HG03460 (cell line): ENCODE results near the gene SMARCA1.

Experiments used
- ATAC-seq: cut with Tn5 transposase; IDR thresholded peaks from one replicate; pipeline ENCODE4 v1.9.1; 2021; ENCODE audit not compliant: unreplicated experiment

Gene SMARCA1

DNA sequence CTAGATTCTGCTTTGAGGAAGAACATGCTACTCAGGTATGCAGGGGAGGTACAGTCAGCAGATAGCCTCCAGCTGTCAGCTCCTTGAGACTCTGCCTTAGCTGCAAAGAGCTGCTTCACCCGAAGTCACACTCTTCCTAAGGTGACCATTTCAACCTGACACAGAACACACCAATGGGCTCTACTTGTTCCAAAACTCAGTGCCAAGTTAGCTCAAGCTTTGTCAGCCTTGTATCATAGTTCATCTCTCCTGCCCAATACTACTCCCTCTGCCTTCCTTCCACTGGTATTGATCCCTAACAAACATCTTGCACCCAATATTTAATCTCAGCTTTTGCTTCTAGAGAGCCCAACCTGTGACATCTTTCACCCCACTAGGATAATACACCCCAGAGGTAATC is 7.8 kb upstream of the SMARCA1 start:
- ATAC-seq, result no peak

DNA sequence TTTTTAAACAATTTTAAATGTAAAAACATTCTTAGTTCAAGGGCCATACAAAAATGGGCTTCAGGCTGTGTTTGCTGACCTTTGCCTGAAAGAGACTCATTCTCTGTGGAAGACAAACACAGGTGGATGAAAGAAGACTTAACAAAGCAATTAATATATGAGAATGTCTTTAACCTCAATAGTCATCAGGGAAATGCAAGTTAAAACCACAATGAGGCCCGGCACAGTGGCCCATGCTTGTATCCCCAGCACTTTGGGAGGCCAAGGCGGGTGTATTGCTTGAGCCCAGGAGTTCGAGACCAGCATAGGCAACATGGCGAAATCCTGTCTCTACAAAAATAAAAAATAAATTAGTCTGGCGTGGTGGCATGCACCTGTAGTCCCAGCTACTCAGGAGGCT is 7.1 kb upstream of the SMARCA1 start:
- ATAC-seq, result no peak

DNA sequence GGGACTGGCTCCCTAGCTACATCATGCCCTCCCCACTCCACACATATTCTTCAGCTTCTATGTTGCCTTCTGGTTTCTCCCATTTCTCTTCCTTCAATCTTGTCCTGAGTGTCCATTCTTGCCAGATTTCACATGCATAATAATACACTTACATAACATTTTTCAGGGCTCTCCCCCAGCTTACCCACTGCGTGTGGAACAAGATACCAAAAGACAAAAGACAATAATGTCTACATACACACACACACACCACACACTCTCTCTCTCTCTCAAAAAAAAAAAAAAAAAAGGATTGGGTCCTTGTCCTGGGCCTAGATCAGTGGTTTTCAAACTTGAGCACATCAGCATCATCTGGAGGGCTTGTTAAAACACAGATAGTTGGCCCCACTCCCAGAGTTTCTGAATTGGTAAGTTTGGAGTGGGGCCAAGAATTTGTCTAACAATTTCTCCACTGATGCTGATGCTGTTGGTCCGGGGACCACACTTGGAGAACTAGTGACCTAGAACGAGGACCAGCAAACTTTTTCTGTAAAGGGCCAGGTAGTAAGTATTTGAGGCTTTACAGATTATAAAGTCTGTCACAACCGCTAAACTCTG is 6.5 kb upstream of the SMARCA1 start:
- no peak for ATAC-seq

DNA sequence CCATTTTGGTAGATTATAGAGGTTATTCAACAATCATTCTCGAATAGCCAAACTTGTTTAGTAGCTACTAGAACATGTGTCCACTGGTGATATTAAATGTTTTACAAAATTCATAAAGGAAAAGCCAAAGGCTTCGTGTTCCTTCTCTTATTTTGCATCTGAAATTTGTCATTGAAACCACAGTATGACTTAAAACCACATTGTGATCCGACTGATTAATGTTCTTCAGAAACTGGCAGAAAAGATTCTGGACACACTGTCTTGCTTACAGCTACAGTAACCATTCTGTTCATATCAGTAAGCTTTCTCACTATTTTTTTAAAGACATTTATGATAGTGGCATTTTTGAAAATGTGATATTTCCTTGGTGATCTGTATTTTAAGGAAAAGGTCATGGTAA is 2.6 kb upstream of the SMARCA1 start:
- ATAC-seq, result no peak

DNA sequence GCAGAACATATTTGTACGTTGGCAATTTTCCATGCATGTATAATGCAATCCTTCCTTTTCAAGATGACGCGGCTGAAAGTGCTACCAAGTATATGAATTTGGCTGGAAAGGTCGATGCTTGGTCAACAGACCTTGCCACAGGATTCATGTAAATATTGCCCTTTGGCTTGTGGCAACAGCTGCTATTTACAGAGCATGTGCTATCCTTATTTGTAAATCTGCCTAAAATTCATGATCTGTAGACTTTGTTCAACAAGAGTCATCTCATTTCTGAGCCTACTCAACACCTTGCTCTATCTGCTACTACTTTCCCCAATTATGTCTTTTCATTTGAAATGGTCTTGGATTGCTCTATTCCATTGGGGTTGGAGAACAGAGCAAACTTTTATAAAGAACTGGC is 1.9 kb upstream of the SMARCA1 start:
- ATAC-seq, result no peak

DNA sequence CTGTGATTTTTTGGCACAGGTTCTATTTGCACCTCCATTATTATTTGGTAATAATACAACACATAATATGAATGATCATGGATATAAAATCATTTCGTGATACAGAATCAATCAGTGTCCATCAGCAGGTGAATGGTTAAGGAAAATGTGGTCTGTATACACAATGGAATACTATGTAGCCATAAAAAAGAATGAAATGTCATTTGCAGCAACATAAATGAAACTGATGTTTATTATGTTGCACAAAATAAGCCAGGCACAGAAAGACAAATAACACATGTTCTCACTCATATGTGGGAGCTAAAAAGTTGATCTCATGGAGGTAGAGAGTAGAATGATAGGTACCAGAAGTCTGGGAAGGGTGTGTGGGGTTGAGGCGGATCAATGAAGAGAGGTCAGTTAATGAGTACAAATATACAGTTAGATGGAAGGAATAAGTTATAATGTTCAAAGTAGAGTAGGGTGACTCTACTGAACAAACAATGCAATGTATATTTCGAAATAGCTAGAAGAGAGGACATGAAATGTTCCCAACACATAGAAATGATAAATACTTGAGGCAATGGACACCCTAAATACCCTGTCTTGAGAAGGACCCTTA is 1.1 kb upstream of the SMARCA1 start:
- ATAC-seq, result no peak

DNA sequence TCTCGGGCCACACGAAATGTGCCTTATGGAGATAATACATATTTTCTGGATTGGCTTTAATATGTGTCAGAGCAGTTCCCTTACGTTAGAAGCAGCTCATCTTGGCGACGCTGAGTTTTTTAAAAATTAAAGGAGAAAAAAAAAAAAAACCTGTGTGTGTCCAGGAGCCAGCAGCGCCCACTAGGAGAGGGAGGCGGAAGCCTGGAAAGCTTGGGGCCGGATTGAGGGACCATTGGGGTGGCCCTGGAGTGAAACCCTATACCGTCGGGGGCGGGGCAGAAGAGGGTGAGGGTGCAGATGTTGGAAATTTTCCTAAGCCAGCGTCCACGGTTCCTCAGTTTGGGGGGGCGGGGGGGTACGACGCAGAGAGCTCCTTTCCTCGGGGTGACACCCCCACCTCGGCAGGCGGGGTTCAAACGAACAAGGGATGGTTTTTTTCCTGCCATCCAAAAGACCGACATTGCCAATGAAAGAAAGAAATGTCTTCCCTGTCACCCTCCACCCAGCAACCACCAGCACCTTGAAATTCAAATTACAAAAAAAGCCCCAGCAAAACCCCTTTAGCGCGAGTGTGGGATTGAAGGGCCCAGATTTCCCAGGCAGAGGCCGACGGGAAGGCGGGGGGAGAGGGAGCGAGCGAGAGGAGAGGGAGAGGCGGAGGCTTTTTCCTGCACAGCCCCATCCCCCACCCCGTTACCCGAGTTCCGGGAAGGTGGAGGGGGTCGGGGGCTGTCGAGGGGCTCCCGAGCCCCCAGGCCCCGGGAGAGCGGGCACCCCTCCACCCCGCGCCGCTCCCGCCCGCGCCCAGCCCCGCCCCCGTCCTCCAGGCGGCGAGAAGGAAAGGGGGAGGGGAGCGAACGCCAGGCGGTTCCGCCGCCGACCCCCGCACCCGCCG is 859 bp downstream of the SMARCA1 start:
- no peak for ATAC-seq

DNA sequence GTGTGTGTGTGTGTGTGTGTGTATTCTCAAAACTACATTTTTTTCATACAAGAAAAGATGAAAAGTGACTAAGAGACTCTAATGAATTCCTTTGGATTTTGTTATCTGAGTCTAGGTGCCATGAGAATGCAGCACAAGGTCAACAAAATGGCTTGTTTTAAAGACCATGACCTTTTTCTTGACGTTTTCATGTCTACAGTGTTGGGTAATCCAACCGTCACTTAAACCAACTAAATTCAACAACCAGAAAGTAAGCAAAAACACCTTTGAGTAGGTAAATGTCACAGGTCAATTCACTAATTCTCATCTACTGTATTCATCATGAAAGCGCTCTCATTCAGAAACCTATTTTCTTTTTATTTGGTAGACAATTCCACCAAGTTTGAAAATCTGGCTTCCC is 3.1 kb downstream of the SMARCA1 start:
- no peak for ATAC-seq

DNA sequence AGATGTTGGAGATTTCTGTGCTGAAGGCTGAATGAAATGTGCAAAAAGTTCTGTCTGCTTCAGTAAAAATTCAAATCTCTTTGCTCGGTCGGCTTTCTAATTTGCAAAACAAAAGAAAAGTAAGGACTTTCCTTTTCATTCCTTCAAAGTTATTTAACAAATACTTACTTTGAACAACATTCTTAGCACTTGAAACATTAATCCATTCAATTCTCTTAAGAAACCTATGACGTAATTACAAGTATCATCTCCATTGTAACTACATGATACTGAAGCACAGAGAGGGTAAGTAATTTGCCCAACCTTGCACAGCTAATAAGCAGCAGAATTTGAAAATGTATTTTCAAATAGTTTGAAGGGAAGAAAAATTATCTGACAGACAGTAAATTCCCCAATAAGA is 6.9 kb downstream of the SMARCA1 start:
- no peak for ATAC-seq

DNA sequence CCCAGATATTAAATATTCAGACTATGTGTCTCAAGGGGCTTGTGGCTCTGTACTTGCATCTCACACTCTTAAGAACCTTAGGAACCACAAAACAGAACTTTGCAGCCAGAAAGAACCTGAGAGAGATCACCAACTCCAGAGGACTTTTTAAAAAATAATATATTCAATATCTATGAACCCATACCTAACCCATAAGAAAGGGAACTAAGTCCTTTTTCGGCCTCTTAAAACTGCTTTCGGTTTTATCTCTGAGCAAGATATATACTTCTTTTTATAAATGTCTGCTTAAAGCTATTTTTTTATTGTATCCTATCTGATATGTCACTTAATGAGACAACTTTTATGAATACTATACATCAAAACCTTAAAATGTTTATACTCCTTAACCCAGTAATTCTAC is 10.9 kb downstream of the SMARCA1 start:
- ATAC-seq, result no peak

DNA sequence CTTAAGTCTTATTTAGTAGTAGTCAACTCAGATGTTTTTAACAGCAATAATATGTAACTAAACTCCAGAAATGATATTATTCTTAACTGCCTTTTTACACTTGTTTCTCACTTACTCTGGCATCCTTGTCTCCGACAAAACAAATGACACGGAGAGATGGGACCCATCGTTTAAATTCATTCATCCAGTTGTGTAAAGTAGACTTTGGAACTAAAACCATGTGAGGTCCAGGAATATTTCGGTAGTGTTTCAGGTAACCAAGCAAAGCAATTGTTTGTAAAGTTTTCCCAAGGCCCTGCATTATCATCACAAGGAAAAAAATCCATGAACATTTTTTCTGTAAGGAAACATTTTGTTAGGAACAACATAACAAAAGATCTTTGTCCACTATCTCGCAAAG is 11.6 kb downstream of the SMARCA1 start:
- no peak for ATAC-seq

DNA sequence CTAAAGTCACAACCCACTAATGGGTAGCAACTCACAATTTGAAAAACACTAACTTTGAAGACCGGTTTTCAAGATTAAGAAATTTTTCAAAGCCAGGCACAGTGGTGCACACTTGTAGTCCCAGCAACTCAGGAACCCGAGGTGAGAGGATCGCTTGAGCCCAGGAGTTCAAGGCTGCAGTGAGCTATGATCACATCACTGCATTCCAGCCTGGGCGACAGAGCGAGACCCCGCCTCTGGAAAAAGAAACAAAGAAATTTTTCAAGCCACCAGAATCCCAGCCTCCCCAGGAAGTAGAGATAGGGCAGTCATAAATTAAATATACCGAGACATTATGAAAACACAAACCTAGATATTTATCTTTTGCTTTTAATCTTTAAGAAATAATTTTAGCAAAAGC is 13.0 kb downstream of the SMARCA1 start:
- ATAC-seq, result no peak

DNA sequence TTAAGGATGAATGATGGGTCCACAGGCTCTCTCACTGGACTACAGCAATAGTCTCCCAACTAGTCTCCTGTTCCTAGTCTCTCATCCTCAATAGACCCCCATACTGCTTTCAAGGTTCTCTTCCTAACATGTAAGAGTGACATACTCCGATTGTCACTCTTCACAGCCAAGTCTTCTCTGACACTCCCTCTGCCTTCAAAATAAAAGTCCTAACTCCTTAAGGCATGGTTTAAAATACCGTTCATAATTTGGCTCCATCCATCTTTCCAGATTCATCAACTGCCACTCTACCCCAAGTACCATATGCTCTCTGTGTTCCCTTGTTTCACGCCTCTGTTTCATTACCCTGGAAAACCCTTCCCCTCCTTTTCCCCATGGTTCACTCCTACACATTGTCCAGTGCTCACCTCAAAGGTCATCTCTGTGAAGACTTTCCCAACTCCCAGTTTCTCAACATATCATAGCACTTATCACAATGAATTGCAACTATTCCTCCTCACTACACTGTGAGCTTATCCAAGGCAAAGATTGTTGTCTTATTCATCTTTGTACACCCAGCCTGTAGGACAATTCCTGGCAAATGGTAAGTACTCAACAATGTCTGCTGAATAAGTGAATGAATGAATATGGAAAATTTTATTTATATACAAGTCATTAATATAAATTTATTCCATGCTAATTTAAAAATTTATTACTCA is 26.0 kb downstream of the SMARCA1 start:
- ATAC-seq, result no peak

DNA sequence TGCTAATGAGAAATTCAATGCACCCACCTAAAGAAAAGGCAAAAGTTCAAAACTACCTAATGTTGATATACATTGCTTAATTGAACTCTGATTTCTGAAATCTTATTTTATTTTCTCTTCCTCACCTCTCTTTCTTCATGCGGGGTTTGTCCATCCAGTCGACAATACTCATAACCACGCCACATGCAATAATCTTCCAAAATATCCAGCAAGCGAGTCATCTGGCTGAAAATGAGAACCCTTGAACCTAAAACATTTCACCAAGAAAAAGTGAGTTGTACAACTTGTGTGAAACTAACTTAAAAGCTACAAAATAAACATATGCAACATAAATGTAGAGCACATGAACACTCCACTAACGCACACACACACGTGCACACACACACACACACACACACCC is 26.7 kb downstream of the SMARCA1 start:
- no peak for ATAC-seq

DNA sequence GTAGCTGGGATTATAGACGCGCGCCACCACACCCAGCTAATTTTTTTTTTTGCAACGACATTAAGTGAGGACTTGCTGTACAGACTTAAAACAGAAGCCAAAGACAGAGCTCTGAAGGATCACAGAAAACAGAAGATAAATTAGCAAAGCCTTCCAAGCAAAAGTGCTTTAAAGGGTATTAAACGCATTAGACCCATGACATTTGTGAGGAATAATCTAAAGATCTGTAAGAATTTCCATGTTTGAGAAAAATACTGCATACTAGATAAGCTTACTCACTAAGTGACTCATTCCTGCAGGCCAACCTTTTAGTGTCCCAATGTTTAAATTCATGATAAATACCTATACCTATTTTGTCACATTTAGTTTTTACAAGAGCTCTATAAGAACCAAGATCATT is 27.4 kb downstream of the SMARCA1 start:
- ATAC-seq, result no peak

DNA sequence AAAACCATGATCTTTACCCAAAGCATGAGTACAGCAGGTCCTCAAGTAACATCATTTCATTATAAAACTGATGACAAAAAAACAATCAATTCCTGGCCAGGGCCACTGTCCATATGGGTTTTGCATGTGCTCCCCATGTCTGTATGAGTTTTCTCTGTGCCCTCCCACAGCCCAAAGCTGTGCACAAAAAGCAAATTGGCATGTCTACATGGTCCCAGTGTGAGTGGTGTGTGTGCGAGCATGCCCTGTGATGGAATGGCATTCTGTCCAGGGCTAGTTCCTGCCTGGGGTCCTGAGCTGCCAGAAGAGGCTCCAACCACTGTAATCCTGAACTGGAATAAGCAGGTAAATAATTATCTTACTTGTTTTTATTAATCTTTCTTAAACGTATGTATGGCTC is 28.4 kb downstream of the SMARCA1 start:
- no peak for ATAC-seq

DNA sequence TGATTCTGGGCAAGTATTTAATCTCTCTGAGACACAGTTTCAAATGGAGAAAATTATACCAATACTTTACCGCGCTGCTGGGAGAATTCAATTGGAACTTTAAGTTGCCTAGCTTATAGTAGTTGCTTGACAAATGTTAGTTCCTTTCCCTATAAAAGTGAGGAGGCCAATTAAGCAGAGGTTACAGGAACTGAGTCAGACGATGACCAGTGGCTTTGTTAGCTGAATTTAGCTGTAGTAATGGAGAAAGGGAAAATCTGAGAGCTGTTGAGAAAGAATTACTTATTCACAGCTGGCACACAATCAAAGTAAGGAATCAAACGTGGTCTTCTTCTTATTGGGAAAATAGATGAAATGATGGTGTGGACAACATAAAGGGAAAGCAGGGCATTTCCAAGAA is 29.6 kb downstream of the SMARCA1 start:
- ATAC-seq, result no peak

DNA sequence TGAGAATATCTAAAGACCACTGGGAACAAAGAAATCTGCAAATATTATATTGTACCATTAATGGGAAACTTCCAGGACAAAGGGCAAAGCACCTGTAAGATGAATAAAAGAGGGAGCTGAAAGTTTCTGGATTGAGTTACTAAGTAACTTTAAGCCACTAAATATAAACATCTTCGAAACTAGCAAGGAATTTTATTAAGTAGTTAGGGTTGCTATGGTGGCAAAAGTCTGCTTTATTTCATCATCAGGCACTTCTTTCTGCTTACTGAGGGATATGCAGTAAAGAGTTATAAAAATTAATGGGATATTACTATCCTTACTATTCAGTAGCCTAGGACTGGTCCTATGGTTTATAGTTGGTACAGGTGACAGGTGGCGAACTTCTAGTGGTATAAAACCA is 33.0 kb downstream of the SMARCA1 start:
- ATAC-seq, result no peak

DNA sequence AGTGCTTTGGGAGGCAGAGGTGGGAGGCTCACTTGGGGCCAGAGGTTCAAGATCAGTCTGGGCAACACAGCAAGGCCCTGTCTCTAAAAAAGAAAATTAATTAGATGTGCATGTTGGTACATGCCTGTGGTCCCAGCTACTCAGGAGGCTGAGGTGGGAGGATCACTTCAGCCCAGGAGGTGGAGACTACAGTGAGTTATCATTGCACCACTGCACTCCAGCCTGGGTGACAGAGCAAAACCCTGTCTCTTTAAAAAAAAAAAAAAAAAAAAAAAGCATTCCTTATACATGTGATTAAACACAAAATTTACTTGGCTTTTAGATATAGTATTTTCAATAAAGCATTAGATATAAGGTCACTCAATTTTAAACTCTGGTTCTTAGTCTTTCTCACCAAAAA is 34.9 kb downstream of the SMARCA1 start:
- ATAC-seq, result no peak

DNA sequence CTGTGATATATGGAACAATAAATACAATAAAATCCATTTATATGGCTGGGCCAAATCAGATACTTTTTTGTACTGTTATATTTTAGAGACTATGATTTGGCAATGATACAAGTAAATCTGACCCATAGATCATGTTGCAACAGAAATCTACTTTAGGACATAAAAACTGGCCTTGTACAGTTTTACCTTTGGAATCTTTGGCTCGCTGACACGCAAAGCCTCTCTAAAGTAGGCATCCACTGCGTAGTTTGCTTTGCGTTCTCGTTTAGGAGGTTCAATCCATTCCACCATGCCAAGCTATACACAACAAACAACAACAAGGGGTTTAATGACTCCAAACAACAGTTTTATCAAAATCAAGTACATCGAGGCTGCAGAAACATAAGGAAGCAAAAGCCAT is 42.4 kb downstream of the SMARCA1 start:
- no peak for ATAC-seq

DNA sequence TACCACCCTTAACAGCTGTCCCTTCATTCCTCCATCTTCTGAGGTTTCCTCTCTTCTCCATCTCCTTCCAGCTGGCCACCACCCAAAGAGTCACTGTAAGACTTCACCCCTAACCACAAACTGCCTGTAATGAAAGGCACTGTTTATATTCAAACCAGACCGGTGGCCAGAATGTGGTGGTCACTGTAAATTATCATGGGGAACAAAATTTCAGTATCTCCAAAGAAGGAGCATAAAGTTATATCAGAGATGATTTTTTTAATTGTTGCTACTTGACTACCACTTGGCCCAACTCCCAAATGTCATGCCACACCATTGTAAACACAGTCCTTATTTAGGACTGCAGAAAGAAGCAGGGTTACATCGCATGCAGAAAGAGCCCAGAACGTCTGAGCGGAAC is 44.8 kb downstream of the SMARCA1 start:
- no peak for ATAC-seq

DNA sequence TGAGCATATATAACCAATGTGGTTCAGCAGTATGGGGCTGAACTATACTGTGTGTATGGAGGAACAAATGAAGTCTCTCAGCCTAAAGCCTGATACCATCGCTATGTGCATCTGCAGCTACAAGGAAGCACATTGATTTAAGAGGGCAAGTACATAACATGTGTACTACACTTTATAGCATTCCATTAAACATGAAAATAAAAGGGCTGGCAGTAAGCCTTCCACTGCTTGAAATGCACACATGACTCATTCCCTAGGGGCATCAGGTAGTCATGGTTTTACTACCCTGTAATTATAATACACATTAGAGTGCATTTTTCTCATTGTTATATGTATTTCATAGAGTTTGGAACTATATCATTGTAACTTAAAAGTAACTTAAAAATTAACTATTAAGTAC is 51.2 kb downstream of the SMARCA1 start:
- no peak for ATAC-seq
